ENCODE results near the gene NEURL1.
"Not testable (repeated sequence)": the region's sequence is repeated elsewhere in the genome, so short reads cannot be mapped to it uniquely, and the experiment has no call there.

Gene NEURL1

DNA sequence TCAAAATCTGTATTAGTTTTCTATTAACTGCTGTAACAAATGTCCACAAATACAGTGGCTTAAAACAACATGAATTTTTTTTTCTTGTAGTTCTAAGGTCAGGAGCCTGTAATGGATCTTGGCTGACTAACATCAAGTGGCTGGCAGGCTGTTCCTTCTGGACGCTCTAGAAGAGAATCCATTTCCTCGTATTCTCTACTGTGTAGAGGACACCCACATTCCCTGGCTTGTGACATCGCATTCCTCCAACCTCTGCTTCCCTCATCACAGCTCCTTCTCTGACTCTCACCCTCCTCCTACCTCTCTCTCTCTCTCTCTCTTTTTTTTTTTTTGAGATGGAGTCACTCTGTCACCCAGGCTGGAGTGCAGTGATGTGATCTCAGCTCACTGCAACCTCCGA lies 30.0 kb upstream of the NEURL1 start:
- DNase-seq, result no peak

DNA sequence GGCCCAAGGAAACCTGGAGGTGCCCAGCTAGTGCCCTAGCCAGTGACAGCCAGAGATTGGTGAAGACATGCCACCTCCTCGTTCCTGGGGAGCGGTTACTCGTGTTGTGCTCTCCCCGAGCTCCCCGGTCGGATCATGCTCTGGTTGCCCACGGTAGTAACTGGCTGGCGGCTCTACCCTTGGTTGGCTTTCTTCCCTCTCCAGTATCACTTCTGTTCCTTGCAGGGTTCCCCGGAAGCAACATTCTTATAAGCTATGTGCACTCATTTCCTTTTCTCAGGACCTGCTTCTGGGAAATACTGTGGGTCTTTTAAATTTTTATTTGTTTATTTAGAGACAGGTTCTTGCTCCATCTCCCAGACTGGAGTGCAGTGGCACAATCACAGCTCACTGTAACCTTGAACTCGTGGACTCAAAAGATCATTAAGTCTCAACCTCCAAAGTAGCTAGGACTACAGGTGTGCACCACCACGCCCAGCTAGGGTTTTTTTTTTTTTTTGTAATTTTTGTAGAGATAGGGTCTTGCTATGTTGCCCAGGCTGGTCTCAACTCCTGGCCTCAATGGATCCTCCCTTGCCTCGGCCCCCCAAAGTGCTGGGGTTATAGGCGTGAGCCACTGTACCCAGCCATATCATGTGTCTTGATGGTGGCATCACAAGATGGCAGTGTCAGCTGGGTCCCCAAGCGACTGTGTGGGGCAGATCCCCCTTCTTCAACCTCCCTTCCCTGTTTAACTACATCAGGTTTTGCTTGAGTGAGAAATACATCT lies 27.9 kb upstream of the NEURL1 start:
- no peak for DNase-seq

GRCh38 chr10:103466734-103467133 lies 26.8 kb upstream of the NEURL1 start:
- no peak for DNase-seq

GRCh38 chr10:103467406-103467805 lies 26.1 kb upstream of the NEURL1 start:
- no peak for DNase-seq

GRCh38 chr10:103469201-103469600 lies 24.3 kb upstream of the NEURL1 start:
- no peak for DNase-seq

DNA sequence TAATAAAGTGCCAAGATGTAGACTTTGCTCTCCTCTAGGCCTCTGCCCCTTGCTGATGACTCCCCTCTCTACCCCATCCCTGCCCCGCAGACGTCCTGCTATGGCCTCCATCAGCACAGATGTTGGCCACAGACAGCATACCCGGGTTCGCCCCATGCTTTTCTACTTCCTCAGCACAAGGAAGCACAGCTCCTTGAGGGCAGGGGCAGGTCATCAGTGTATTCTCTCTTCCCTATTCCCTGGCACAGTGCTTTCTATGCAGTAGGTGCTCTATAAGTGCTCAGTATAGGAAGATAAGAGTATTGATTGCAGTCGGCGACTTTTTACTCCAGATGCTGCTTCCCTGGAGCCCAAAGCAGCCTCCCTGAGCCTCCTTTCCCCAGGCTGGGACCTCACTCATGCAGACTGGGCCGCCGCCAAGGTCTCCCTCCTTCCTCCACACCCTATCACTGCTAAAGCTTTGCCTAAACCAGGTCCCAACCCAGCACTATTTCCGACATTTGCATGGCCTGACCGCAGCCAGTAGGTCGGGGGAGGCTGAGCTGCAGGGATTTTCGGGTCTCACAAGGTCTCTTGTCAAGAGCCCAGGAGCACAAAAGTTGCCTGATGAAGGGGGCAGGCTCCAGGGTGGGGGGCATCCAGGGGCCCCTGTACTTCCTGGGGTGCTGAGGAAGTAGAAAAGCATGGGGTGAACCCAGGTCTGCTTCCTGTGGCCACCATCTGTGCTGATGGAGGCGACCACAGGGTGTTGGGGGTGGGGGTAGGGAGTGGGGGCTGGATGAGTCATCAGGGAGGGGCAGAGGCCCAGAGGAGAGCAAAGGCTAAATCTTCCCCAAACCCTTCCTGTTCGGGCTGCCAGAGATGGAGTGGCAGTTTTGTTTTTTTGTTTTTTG lies 22.5 kb upstream of the NEURL1 start:
- DNase-seq, result peak; percentile 62 to 67

- DNase-seq, result no peak
Observed at GRCh38 chr10:103472005-103472404, 21.5 kb upstream of the NEURL1 start.

GRCh38 chr10:103473261-103473671 lies 20.2 kb upstream of the NEURL1 start:
- DNase-seq, result no peak

DNA sequence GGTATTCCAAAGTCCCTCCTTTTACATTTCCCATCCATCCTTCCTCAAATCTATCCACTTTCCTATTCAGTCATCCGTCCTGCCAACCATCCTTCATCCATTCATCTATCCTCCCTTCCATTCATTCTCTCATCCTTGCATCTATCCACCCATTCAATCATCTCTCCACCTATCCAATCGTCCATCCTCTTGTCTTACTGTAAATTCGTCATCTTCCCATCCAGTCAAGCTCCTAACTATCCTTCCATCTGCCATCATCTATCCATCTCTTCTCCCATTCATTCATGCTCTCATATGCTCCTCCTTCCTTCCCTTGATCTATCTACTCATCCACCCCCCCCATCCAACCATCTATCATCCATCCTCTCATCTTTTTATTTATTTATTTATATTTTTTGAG lies 19.4 kb upstream of the NEURL1 start:
- DNase-seq, result no peak

DNA sequence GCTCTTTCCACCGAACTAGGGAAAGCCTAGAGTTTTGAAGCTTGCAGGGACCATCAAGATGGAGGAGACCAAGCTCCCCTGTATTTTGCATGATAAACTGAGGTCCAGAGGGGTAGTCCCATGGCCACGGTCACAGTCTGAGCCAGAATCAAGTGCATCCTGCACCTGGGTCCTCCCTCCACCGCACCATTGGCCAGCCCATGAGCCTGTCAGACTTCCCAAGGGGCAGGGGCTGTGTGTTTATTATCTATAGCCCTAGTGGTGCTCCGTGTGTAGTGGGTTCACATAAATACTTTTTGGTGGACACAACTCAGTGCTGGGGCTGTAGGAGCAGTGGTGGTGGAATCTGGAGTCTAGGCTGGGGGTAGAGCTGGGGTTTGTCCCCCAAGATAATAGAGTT lies 18.1 kb upstream of the NEURL1 start:
- no peak for DNase-seq

DNA sequence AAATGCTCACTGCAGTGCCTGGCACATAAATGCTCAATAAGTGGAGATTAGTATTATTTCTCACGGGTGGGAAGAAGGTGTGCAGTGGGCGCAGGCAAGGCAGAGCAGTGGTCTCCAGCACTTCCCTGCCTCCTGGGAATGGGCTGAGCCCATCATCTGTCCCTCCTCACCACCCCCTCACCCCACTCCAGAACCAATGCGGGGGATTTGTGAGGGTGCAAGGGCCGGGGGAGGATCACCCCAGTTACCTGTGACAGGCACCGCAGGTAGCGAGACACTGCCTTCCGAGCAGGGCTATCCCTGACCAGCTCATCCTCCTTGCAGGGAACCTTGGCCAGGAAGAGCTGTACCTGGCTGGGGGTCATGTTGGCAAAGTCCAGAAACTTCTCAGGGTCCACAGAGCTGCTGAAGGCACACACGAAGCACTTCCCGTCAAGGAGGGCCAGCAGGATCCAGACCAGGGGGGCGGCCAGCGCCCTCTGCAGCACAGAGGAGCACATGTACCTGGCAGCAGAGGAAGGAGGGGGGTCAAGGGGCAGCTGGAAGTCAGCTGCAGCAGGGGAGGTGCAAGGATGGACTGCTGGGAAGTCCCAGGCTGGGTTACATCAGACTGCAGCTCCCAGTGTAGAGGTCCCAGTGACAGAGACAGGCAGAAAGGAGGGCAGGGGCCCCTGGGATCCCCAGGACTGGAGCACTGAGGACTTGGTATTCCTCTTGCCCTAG lies 17.3 kb upstream of the NEURL1 start:
- no peak for DNase-seq

- DNase-seq, result no peak
Observed at GRCh38 chr10:103478671-103479070, 14.8 kb upstream of the NEURL1 start.

- no peak for DNase-seq
Observed at GRCh38 chr10:103479135-103479534, 14.4 kb upstream of the NEURL1 start, which contains the start of gene CALHM3. Gene CALHM3, minus strand, starts transcription at chr10:103479240. Its CDS starts 208 bp downstream, at chr10:103479032.

DNA sequence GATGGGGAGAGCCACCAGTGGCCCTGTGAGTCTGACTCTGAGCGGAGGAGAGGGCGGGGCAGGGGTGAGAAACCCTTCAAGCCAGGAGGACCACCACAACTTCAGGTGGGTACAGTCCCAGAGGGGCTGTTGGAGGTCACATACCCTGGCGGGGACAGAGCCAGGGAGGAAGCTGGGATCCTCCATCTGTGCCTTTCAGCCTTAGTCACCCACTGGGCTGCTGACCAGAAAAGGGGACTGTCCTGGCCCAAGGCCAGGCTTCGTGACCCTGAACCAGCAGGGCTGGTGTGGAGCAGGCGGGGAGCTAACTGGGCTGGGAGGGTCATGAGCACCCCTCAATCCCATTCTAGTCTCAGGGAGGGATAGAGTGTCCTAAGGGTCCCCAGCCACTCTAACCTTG lies 13.0 kb upstream of the NEURL1 start:
- DNase-seq, result no peak

DNA sequence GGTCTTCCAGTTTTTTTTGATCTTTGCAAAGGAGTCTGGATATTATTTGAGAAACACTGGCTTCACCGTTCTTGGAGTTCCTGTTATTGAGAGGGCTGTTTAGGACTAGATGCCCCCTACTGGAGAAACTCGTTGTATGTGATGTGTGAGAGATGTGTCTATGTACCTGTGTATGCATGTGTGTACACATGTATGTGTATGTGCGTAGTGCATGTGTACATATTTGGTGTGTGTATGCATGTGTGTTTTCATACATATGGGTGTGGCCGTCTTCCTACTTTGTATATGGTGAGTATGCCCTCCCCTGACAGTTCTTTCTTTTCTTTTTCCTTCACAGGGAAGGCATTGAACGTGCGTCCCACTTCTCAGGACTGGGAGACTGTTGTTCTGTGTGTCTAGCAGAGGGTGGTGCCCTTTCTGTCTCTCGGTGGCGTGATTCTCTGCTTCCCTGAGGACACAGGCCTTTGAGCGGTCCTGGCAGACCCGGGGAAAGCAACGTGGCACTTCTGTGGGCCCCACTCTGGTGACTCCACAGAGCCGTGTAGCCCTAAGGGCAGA lies 11.5 kb upstream of the NEURL1 start:
- no peak for DNase-seq

GRCh38 chr10:103486635-103487409 lies 6.7 kb upstream of the NEURL1 start:
- DNase-seq, result not testable (repeated sequence)

DNA sequence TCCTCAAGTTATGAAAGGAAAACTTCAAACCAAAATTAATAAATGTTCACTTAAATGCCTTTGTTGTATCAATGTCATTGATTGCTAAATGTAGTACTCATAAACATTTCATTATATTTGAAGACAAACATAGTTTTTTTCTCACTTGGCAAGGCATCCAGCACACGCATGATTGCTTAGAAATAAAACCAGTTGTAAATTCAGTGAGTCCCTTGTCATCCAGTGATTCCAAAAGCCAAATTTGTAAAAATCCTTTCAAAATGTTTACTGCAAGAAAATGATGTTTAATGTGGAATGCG lies 6.1 kb upstream of the NEURL1 start:
- DNase-seq, result no peak

GRCh38 chr10:103490986-103491314 lies 2.6 kb upstream of the NEURL1 start:
- DNase-seq, result no peak

GRCh38 chr10:103491729-103492364 lies 1.7 kb upstream of the NEURL1 start:
- no peak for DNase-seq

DNA sequence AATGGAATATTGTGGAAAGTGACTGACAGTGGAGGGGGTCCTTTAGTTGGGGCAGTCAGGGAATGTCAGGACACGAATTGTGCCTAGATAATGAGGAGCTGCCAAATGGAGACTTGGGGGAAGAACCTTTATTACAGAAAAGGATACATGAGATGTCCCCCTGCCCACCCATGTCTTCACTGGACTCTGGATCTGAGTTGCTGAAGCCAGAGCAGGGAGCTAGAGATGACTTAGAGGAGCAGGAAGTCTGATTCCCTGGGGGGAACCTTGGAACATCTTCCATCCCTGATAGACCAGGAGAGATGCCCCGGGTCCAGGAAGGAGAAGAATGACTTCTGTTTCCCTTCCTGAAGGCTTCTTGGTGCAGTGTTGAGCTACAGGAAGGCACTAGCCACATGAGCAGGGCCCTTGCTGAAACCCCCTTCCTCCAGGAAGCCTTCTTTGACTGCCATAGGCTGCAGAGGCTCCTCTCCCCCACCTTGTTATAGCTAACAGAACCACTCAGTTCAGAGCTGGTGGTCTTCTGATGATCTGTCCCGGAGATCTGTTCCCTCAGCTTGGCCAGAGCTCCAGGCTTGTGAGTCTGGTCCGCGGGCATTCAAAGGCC lies 747 bp upstream of the NEURL1 start:
- DNase-seq, result no peak
